CMK (cell line): Measurements from ENCODE around the gene PAPPA.

Experiments
- DNase-seq: peaks from one replicate; pipeline ENCODE4 v3.0.0-alpha.2; 2010; ENCODE audit warnings: low read depth

The PAPPA gene

GRCh38 chr9:116316246-116316645 lies 162.7 kb downstream of the PAPPA start:
- DNase-seq: no peak

- DNase-seq: no peak
Measured at GRCh38 chr9:116317503-116317902, 163.9 kb downstream of the PAPPA start.

DNA sequence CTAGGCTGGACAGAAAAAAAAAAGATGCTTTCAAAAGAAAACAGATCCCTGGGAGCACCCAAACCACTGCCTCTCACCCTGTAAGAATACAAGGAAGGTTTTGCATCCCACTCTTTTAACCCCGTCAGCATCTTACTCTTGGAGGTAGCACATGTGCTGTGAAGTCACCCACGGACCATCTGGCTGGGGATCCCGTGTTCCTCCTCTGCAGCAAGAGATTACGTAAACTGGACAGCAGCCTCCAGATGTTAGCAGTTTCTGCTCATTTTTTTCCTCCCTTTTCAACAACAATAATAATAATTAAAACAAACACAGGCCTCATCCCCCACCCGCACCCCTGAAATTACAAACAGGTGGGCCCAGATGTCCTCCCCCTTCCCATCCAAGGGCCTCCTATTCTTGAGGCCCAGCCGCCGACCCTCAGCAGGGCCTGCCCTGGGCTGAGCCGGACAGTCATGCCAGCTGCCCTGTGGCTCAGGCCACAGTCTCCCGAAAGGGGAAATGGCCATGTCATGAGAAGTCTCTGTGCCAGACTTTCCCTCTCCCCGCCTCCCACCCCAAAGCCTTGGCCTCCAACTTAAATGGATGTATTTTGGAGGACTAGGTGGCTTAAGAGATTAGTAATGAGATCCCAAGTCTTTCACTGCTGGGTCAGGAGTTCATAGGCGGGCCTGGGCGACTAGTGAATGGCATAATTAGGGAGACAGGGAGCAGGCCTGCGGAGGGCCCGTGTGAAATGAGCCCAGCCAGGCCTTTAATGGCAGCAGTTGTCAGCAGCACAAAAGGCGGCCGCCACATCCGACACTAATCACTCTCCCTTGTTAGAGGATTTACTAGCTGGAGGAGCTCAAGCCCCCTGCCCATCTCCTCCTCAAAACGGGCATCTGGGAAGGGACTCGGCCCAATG lies 165.1 kb downstream of the PAPPA start:
- no peak for DNase-seq

DNA sequence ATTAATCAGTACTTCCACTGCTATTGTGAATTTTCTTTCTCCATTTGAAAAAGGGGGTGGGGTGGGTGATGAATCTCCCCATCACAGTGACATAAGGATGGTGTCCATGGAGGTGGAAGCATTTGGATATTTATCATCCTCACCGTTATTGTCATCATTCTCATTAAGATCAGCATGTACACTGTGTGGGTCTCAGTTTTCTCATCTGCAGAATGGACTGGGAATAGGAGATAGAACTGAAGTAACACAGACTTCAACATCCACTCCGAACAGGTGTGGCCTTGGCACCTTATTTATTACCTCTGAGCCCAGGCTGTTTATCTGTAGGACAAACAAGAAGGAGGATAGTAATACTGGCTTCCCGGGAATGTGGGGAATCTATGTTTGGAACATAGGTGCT lies 165.9 kb downstream of the PAPPA start:
- DNase-seq: no peak

DNA sequence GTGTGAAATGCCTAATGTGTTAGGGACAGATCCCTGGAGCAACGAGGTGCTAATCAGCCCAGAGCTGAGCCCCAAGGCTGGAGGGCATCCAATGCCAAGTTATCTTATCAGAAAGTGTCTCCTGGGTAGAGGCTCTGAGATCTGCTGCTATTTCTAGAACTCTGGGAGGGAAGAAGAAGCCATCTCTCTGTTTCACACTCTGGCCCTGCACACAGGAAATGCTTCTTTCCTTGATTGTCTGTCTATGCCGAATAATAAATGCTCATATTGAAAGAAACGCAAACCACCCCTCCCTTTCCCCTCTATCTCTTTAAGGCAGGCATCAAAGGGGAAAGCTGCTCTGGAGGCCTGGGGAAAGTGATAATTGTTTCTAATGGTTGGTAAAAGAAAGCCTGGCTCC lies 166.7 kb downstream of the PAPPA start:
- DNase-seq: peak; percentile 75

DNA sequence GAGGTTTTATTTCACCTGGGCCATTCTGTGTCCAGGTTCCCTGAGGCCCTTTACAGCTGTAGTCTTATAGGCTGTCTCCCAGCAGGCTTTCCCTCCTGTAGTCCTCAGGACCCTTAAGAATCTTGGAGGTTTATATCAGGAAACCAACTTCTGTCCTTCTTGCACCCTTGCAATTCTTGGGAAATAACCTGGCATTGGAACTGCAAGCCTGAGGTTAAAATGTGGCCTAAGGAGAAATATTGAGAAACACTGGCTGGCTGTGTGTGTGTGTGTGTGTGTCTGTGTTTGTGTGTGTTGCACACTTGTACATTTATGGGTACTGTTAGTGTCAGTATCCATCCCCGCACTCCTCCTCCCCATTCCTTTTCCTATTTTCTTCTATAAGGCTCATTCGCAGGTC lies 168.9 kb downstream of the PAPPA start:
- no peak for DNase-seq

- DNase-seq: no peak
Measured at GRCh38 chr9:116323012-116323411, 169.4 kb downstream of the PAPPA start.

DNA sequence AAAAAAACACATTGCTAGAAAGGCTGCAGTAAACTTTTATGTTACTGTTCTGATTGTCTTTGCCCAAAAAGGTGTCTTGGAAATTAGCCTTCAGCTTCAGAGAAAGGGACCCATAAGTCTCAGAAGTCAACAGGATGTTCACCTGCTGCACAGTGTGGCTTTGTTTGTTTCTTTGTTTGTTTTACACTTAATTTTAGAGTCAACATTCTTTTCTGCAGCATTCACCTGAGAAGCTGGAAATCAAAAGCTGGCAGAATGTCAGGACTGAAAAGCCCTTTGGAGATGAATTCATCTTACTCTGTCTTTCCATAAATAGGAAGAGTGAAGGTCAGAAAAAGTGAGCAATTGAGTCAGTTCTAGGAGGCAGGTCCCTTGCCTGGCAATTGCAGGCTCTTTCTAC lies 170.0 kb downstream of the PAPPA start:
- no peak for DNase-seq

- no peak for DNase-seq
Measured at GRCh38 chr9:116325924-116326323, 172.3 kb downstream of the PAPPA start.

DNA sequence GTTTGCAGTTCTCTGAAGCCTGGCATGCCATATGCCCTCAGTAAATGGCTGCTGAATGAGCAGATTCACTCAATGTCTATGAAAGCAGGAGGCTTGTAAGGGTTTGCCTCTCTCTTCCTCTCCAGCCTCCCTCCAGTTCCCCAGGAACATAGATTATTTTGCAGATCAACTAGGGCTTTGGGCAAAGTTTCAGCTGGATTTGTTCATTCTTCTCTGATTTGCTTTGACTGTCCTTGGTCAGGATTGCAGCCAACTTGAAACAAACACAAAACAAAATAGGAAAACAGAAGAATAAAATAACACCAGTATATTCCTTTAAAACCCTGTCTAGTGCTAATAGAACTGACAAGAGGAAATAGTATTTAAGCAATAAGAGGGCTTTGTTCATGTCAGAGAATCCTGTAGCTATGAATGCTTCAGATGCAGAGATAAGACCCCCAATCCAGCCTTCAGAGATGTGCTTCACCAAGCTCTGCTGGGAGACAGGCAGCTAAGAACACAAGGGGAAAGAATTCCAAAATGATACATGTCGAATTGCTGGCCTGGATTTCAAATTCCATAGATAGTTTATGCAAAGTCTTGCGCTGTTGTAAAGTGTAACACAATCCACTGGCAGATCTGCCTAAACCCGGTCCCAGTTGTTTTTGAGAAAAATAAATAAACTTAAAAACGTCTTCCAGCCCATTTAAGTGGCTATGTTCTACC lies 174.3 kb downstream of the PAPPA start:
- DNase-seq: no peak

DNA sequence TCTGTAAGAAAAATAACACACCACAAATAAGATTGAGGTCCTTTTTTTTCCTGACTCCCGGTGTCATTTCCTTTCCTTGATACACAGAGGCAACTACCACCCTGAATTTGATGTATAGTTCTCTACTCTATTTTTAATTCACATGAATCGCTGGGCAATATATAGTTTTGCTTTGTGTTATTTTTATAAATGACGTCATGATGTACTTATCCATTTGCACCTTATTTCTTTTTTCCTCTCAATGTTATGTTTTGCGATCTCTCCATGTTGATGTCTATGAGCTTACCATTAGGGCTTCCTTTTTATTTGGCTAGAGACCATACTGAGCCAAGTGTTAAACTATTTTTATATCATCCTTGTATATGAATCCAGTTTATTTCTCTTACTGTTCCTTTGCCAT lies 175.9 kb downstream of the PAPPA start:
- DNase-seq: no peak

- no peak for DNase-seq
Measured at GRCh38 chr9:116331241-116331640, 177.7 kb downstream of the PAPPA start.

- no peak for DNase-seq
Measured at GRCh38 chr9:116332090-116332489, 178.5 kb downstream of the PAPPA start.

GRCh38 chr9:116333254-116333653 lies 179.7 kb downstream of the PAPPA start:
- DNase-seq: no peak

DNA sequence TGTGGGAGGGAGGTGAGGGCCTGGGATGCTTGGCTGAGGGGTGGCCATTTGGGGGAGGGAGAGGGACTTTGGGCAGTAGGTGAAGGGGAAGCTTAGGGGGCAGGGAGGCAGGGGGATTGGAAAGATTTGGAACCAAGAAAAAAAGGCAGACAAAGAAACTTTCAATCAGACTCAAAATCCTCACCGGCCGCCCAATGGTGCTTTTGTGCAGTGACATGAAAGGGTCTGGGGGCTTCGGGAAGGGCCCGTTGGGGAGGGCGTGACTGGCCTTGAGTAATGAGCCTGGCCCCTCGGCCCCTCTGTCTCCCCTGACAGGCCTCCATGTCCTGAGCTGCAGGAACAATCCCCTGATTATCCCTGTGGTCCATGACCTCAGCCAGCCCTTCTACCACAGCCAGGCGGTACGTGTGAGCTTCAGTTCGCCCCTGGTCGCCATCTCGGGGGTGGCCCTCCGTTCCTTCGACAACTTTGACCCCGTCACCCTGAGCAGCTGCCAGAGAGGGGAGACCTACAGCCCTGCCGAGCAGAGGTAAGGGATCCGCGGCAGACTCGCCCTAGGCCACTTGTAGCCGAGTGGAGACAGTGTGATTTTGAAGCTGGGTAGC lies 181.1 kb downstream of the PAPPA start:
- DNase-seq: no peak

DNA sequence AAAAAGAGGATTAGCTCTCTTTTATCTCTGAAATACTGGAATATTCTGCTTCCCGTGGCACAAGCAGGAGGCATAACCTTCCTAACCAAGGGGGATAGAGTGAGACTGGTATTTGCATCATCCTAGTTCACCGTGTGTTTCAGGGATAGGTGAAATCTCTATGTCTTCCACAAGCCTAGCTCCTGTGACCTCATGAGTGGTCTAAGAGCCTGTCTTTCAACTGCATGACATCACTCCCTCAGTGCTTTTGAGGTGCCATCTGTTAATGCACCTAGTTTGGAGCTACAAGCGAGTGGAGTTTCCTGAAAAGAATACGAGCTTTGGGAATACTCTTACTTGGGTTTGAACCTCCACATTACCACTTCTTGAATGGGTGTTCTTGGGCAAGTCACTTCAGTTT lies 181.8 kb downstream of the PAPPA start:
- DNase-seq: no peak

- no peak for DNase-seq
Measured at GRCh38 chr9:116336133-116336862, 182.7 kb downstream of the PAPPA start.

DNA sequence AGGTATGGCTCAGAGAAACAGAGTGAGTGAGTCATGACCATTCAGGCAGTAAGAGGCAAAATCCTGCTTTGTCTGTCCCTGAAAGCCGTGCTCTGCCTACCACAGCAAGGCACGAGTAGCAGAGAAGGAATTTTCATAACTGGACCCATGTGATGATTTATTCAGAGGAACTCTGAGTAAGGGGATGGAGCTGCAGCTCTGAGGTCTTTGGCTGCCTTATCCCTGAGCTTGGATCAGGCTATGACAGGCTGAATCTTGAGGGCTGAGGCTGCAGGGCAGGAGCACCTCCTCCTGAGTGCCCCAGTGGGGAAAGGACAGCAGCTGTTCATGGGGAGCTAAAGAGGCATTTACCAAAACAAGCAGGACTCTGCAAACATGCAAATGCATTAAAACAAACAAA lies 183.4 kb downstream of the PAPPA start:
- no peak for DNase-seq

- DNase-seq: no peak
Measured at GRCh38 chr9:116340270-116340669, 186.7 kb downstream of the PAPPA start.

GRCh38 chr9:116342061-116342460 lies 188.5 kb downstream of the PAPPA start:
- DNase-seq: no peak

GRCh38 chr9:116342941-116343340 lies 189.3 kb downstream of the PAPPA start:
- no peak for DNase-seq

GRCh38 chr9:116344416-116344815 lies 190.8 kb downstream of the PAPPA start:
- no peak for DNase-seq
